GM12892 (cell line): Measurements from ENCODE around the gene ZFHX3.
"Not testable (repeated sequence)": the region's sequence is repeated elsewhere in the genome, so short reads cannot be mapped to it uniquely, and the experiment has no call there.

Experiments used
- DNase-seq: peaks from one replicate; pipeline ENCODE4 v3.0.0; 2011; ENCODE audit not compliant: insufficient read length
- FAIRE-seq: peaks from 2 replicates; lab custom pipeline; 2011; peaks lifted over from hg19 to GRCh38; lab: Jason Lieb, UNC
- POLR2A ChIP-seq: IDR thresholded peaks from 2 replicates; pipeline ENCODE4 v1.6.1; 2011; ENCODE audit warnings: low read depth, low read length, control low read depth
- POLR2AphosphoS5 ChIP-seq: IDR thresholded peaks from 2 replicates; pipeline ENCODE4 v1.6.1; 2011; ENCODE audit warnings: low read depth, low read length, control low read depth
- TAF1 ChIP-seq: IDR thresholded peaks from 2 replicates; pipeline ENCODE4 v1.6.1; 2011; ENCODE audit warnings: low read depth, mild to moderate bottlenecking, control low read depth, low read length, borderline replicate concordance

Gene ZFHX3

GRCh38 chr16:73020409-73020884 lies 27.5 kb downstream of the ZFHX3 start:
- TF ChIP-seq TAF1 (no peak), POLR2A (no peak), POLR2AphosphoS5 (no peak)
- no peak for DNase-seq
- FAIRE-seq, result no peak

- TF ChIP-seq POLR2A, result no peak
- no peak for FAIRE-seq
- no peak for DNase-seq
Measured at GRCh38 chr16:73019457-73020362, 28.2 kb downstream of the ZFHX3 start.

GRCh38 chr16:73018821-73019456 lies 29.0 kb downstream of the ZFHX3 start:
- TF ChIP-seq POLR2AphosphoS5 (no peak), POLR2A (no peak), TAF1 (no peak)
- FAIRE-seq (no peak), DNase-seq (no peak)

- TF ChIP-seq POLR2AphosphoS5, result no peak
- TF ChIP-seq POLR2A, result no peak
- TF ChIP-seq TAF1, result no peak
- DNase-seq, result no peak
- no peak for FAIRE-seq
Measured at GRCh38 chr16:73017321-73017720, 30.6 kb downstream of the ZFHX3 start.

- no peak for FAIRE-seq
- DNase-seq, result no peak
- no peak for TF ChIP-seq POLR2A
Measured at GRCh38 chr16:73016488-73016830, 31.5 kb downstream of the ZFHX3 start.

- peak; percentile 76 for FAIRE-seq
- TF ChIP-seq POLR2AphosphoS5 (no peak), POLR2A (no peak), TAF1 (no peak)
- no peak for DNase-seq
Measured at GRCh38 chr16:73015612-73016487, 32.1 kb downstream of the ZFHX3 start.

GRCh38 chr16:73014768-73015167 lies 33.2 kb downstream of the ZFHX3 start:
- TF ChIP-seq POLR2AphosphoS5, result no peak
- TF ChIP-seq TAF1, result no peak
- TF ChIP-seq POLR2A, result no peak
- DNase-seq (no peak), FAIRE-seq (no peak)

- FAIRE-seq, result no peak
- no peak for TF ChIP-seq POLR2A
- TF ChIP-seq TAF1, result no peak
- no peak for TF ChIP-seq POLR2AphosphoS5
- no peak for DNase-seq
Measured at GRCh38 chr16:73013974-73014373, 34.0 kb downstream of the ZFHX3 start.

- FAIRE-seq, result no peak
- DNase-seq, result no peak
- TF ChIP-seq POLR2AphosphoS5, result no peak
Measured at GRCh38 chr16:73012341-73012740, 35.6 kb downstream of the ZFHX3 start.

- FAIRE-seq, result no peak
- no peak for TF ChIP-seq POLR2AphosphoS5
- no peak for TF ChIP-seq POLR2A
- TF ChIP-seq TAF1, result no peak
- no peak for DNase-seq
Measured at GRCh38 chr16:73011926-73012325, 36.0 kb downstream of the ZFHX3 start.

GRCh38 chr16:73010150-73010676 lies 37.7 kb downstream of the ZFHX3 start:
- no peak for DNase-seq
- no peak for TF ChIP-seq TAF1
- no peak for TF ChIP-seq POLR2A
- TF ChIP-seq POLR2AphosphoS5, result no peak
- no peak for FAIRE-seq

DNA sequence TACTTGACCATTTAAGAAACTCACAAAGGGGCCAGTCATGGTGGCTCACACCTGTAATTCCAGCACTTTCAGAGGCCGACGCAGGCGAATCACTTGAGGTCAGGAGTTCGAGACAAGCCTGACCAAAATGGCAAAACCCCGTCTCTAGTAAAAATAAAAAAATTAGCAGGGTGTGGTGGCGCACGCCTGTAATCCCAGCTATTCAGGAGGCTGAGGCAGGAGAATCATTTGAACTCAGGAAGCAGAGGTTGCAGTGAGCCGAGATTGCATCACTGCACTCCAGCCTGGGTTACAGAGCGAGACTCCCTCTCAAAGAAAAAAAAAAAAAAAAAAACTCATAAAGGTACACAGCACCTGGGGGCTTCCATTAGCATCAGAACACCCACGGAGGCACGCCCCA lies 38.2 kb downstream of the ZFHX3 start:
- not testable (repeated sequence) for FAIRE-seq

More for the DNA sequence above, 38.2 kb downstream of the ZFHX3 start:
- not testable (repeated sequence) for DNase-seq
